Smooth muscle cell (in vitro differentiated cells): ENCODE results near the gene SPRED1. TPM values are rescaled to one million over a fixed set of nuclear protein-coding genes. Genes with fewer than 3 reads are reported as not detected.

ENCODE experiments used
- DNase-seq: peaks from one replicate; lab custom pipeline; 2025; ENCODE audit not compliant: unreplicated experiment; lab: John Stamatoyannopoulos, UW
- H2AFZ ChIP-seq: fragments of 200-600 bp; sonication (generic); 2 replicates; pipeline ENCODE4 v1.6.0; 2016; ENCODE audit warnings: antibody characterized with exemption, low read depth, mild to moderate bottlenecking
- H3F3A ChIP-seq: fragments of 200-600 bp; sonication (generic); 2 replicates; pipeline ENCODE4 v1.6.0; 2017; ENCODE audit warnings: antibody characterized with exemption, low read depth
- H3K27ac ChIP-seq: fragments of 200-600 bp; sonication (generic); 2 replicates; pipeline ENCODE4 v1.5.1; 2016; ENCODE audit warnings: low read depth, mild to moderate bottlenecking
- H3K27me3 ChIP-seq: fragments of 200-600 bp; sonication (generic); 2 replicates; pipeline ENCODE4 v1.6.1; 2016; ENCODE audit warnings: low read depth, mild to moderate bottlenecking
- H3K36me3 ChIP-seq: fragments of 200-600 bp; sonication (generic); 2 replicates; pipeline ENCODE4 v1.5.1; 2016; ENCODE audit warnings: low read depth
- H3K4me1 ChIP-seq: fragments of 200-600 bp; sonication (generic); 2 replicates; pipeline ENCODE4 v1.5.1; 2016; ENCODE audit warnings: low read depth
- H3K4me2 ChIP-seq: fragments of 200-600 bp; sonication (generic); 2 replicates; pipeline ENCODE4 v1.6.0; 2016; ENCODE audit warnings: mild to moderate bottlenecking
- H3K4me3 ChIP-seq: fragments of 200-600 bp; sonication (generic); 2 replicates; pipeline ENCODE4 v1.5.1; 2016; ENCODE audit warnings: mild to moderate bottlenecking
- H3K79me2 ChIP-seq: fragments of 200-600 bp; sonication (generic); 2 replicates; pipeline ENCODE4 v1.6.0; 2016; ENCODE audit warnings: low read depth, mild to moderate bottlenecking
- H3K9ac ChIP-seq: fragments of 200-600 bp; sonication (generic); 2 replicates; pipeline ENCODE4 v1.6.0; 2016; ENCODE audit warnings: low read depth
- H3K9me3 ChIP-seq: fragments of 200-600 bp; sonication (generic); replicated peaks from 2 replicates; pipeline ENCODE4 v1.5.1; 2016; ENCODE audit warnings: low read depth
- H4K20me1 ChIP-seq: fragments of 200-600 bp; sonication (generic); 2 replicates; pipeline ENCODE4 v1.6.0; 2016; ENCODE audit warnings: low read depth
- WGBS: methylation state at CpG from one replicate; pipeline ENCODE4 v1.1.7; 2016; ENCODE audit warnings: low lambda C conversion rate; 5-methylcytosine and 5-hydroxymethylcytosine counted together
- polyA plus RNA-seq: library from polyadenylated mRNA; unstranded; fragments of >200 nt; fragmentation: Nextera tagmentation; extraction: Ambion mirVana; gene quantifications from 2 replicates; pipeline ENCODE4 v1.2.1, GENCODE V29; 2016
- total RNA-seq: library from RNA; depleted of rRNA; stranded (reverse); fragments of >200 nt; gene quantifications from 2 replicates; pipeline ENCODE4 v1.2.3, GENCODE V29; 2014
- TF ChIP-seq, protein P1 (sequence below): fragments of 200-600 bp; sonication (generic); IDR thresholded peaks from 2 replicates; pipeline ENCODE4 v1.5.1; 2017; ENCODE audit warnings: borderline replicate concordance, mild to moderate bottlenecking, antibody characterized with exemption; ENCODE audit not compliant: insufficient read depth, poor library complexity, severe bottlenecking

Gene SPRED1
- total and polyA plus RNA-seq, 2 experiments from 2014 or later = 22.2 to 53.0 TPM

DNA sequence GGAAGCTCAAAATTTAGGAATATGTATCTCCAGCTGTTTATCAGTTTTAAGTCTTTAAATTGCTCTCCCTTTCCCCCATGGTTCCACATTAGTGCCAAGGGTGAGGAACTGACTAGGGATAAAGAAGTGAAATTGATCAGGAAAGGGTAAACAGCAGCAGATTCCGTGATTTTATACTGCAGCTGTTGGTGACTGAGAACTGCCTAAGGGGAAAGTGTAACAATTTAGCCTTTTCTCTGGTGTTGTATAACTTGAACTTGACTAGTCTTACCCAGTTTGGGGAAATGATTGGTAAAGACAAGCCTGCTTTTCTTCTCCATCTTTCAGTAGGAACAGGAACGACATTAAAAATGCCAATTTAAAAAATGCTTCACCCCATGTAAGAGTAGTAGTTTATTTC lies 5.0 kb downstream of the SPRED1 start:
- Histone ChIP-seq H3K9ac (no peak overlapping the region), H3K36me3 (no peaks in the 10 kb centered on the region), H4K20me1 (peaks cover 97% of the 10 kb centered on the region), H3K27me3 (no peaks in the 10 kb centered on the region), H2AFZ (no peak overlapping the region), H3K9me3 (no peaks in the 10 kb centered on the region), H3K4me1 (peaks cover 61% of the 10 kb centered on the region), H3K27ac (no peak overlapping the region), H3K79me2 (peaks cover 100% of the 10 kb centered on the region), H3K4me2 (peak overlapping the region; percentile 96), H3F3A (peaks cover 12% of the 10 kb centered on the region), H3K4me3 (peak overlapping the region; percentile 88)
- no peak for DNase-seq
- 43% methylated on average over 2 of the region's 2 CpGs for WGBS
- TF ChIP-seq, protein P1, sequence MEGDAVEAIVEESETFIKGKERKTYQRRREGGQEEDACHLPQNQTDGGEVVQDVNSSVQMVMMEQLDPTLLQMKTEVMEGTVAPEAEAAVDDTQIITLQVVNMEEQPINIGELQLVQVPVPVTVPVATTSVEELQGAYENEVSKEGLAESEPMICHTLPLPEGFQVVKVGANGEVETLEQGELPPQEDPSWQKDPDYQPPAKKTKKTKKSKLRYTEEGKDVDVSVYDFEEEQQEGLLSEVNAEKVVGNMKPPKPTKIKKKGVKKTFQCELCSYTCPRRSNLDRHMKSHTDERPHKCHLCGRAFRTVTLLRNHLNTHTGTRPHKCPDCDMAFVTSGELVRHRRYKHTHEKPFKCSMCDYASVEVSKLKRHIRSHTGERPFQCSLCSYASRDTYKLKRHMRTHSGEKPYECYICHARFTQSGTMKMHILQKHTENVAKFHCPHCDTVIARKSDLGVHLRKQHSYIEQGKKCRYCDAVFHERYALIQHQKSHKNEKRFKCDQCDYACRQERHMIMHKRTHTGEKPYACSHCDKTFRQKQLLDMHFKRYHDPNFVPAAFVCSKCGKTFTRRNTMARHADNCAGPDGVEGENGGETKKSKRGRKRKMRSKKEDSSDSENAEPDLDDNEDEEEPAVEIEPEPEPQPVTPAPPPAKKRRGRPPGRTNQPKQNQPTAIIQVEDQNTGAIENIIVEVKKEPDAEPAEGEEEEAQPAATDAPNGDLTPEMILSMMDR = no peak

DNA sequence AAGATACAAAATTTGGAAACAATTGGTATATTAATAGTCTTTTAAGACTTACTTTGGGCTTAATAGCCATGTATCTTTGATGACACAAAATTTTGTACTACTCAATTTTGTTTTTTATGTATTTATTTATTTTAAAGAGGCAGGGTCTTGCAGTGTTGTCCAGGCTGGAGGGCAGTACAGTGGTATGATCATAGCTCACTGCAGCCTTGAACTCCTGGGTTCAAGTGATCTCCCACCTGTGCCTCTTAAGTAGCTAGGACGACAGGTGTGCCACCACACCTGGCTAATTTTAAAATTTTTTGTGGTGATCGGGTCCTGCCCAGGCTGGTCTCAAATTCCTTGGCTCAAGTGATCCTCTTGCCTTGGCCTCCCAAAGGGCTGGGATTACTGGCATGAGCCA lies 6.5 kb downstream of the SPRED1 start:
- Histone ChIP-seq H4K20me1 (peaks cover 100% of the 10 kb centered on the region), H3F3A (peaks cover 6% of the 10 kb centered on the region), H3K27me3 (no peaks in the 10 kb centered on the region), H3K9ac (no peak overlapping the region), H3K4me3 (no peak overlapping the region), H3K4me1 (peaks cover 62% of the 10 kb centered on the region), H3K4me2 (peak overlapping the region; percentile 1), H3K27ac (no peak overlapping the region), H2AFZ (no peak overlapping the region), H3K79me2 (peaks cover 100% of the 10 kb centered on the region), H3K9me3 (no peaks in the 10 kb centered on the region), H3K36me3 (no peaks in the 10 kb centered on the region)
- WGBS = 86% methylated on average over 2 of the region's 2 CpGs
- DNase-seq = no peak
- TF ChIP-seq, protein P1 = no peak

DNA sequence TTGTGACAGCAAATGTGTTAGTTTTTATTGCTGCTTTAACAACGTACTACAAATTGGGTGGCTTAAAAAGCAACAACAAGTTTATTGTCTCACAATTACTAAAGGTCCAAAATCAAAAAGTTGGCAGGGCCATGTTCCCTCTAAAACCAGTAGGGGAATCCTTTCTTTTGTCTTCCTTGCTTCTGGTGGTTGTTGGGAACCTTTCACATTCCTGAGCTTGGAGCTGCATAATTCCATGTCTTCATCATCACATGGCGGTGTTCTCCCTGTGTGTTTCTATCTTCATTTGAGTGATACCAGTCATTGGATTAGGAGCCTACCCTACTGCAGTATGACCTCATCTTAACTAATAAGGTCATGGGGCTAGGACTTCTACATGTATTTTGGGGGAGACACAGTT lies 7.4 kb downstream of the SPRED1 start:
- no peaks in the 10 kb centered on the region for H3K27me3 ChIP-seq
- no peak overlapping the region for H2AFZ ChIP-seq
- H3K79me2 ChIP-seq = peaks cover 100% of the 10 kb centered on the region
- no peak overlapping the region for H3K9ac ChIP-seq
- peaks cover 59% of the 10 kb centered on the region for H3K4me1 ChIP-seq
- no peaks in the 10 kb centered on the region for H3K9me3 ChIP-seq
- H3F3A ChIP-seq = peaks cover 6% of the 10 kb centered on the region
- no peak for DNase-seq
- H4K20me1 ChIP-seq = peaks cover 100% of the 10 kb centered on the region
- no peaks in the 10 kb centered on the region for H3K36me3 ChIP-seq
- no peak overlapping the region for H3K4me3 ChIP-seq
- no peak overlapping the region for H3K27ac ChIP-seq
- WGBS = 59% methylated on average over 2 of the region's 2 CpGs
- TF ChIP-seq, protein P1 = no peak
- H3K4me2 ChIP-seq = peak overlapping the region; percentile 1

DNA sequence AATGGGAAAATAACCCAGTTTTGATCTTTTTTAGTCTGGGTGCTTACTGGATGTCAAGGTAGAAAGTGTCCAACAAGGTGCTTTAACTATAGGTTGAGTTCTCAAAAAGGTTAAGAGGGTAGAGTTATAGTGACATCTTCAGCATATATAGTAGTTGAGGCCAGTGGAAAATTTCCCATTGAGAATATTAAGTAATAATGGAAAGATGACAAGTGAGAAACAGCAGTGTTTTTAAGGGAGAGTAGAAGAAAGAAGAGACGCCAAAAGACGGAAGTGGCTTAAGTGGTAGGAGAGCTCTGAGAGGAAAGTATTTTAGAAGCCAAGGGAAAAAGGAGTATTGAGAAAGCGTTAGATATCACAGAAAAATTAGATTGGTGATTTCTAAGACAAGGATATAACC lies 10.6 kb downstream of the SPRED1 start:
- TF ChIP-seq, protein P1 = no peak
- H3K27me3 ChIP-seq = no peaks in the 10 kb centered on the region
- peaks cover 6% of the 10 kb centered on the region for H3F3A ChIP-seq
- 96% methylated on average over 3 of the region's 3 CpGs for WGBS
- no peak overlapping the region for H3K27ac ChIP-seq
- no peak overlapping the region for H2AFZ ChIP-seq
- no peak for DNase-seq
- H4K20me1 ChIP-seq = peaks cover 100% of the 10 kb centered on the region
- H3K36me3 ChIP-seq = no peaks in the 10 kb centered on the region
- H3K4me2 ChIP-seq = no peak overlapping the region
- no peak overlapping the region for H3K4me3 ChIP-seq
- H3K4me1 ChIP-seq = peaks cover 32% of the 10 kb centered on the region
- H3K79me2 ChIP-seq = peaks cover 100% of the 10 kb centered on the region
- H3K9me3 ChIP-seq = no peaks in the 10 kb centered on the region
- H3K9ac ChIP-seq = no peak overlapping the region
